H1 (cell line): ENCODE data around the gene TPRA1. TPM values are rescaled to one million over a fixed set of nuclear protein-coding genes. Genes with fewer than 3 reads are reported as not detected.
A peak's percentile ranks its signal among the peaks of the same experiment; 100 is the strongest.

ENCODE experiments used
- ATF2 ChIP-seq: IDR thresholded peaks from 2 replicates; pipeline ENCODE4 v1.6.1; 2012; ENCODE audit warnings: low read length, inconsistent platforms
- CTCF ChIP-seq, 3 experiments: IDR thresholded peaks; 1 replicate in 2 of 3; 2 replicates in 1 of 3; pipeline versions ENCODE4 v1.5.1 to v1.6.1; 2011; ENCODE audit warnings: low read length in 3 of 3, mild to moderate bottlenecking in 3 of 3, inconsistent platforms in 2 of 3, low read depth in 1 of 3, moderate library complexity in 1 of 3; ENCODE audit not compliant: insufficient read depth in 1 of 3; ENCODE audit errors: control extremely low read depth in 1 of 3
- EGR1 ChIP-seq: IDR thresholded peaks from 2 replicates; pipeline ENCODE4 v1.6.1; 2011; ENCODE audit warnings: low read depth, low read length, borderline replicate concordance
- KDM4A ChIP-seq: IDR thresholded peaks from one replicate; pipeline ENCODE4 v1.7.1; 2012; ENCODE audit warnings: low read depth, mild to moderate bottlenecking, moderate library complexity, low read length, inconsistent platforms; ENCODE audit not compliant: severe bottlenecking
- POLR2AphosphoS5 ChIP-seq: IDR thresholded peaks from 2 replicates; pipeline ENCODE4 v1.6.1; 2011; ENCODE audit warnings: low read depth, low read length
- SP1 ChIP-seq: IDR thresholded peaks from 2 replicates; pipeline ENCODE4 v1.6.1; 2011; ENCODE audit warnings: low read depth, low read length
- SP4 ChIP-seq: IDR thresholded peaks from 2 replicates; pipeline ENCODE4 v1.6.1; 2012; ENCODE audit warnings: low read length, inconsistent platforms
- SRF ChIP-seq: IDR thresholded peaks from 2 replicates; pipeline ENCODE4 v1.6.1; 2011; ENCODE audit warnings: mild to moderate bottlenecking, low read depth, low read length, moderate library complexity
- TAF7 ChIP-seq: optimal IDR thresholded peaks from 2 replicates; pipeline ENCODE3; 2011; ENCODE audit warnings: low read depth, mild to moderate bottlenecking, inconsistent platforms, low read length, moderate library complexity, borderline replicate concordance
- polyA plus RNA-seq, 7 experiments: library from polyadenylated mRNA; depleted of rRNA in 3 of 7; stranded (reverse) in 5 of 7; unstranded in 2 of 7; fragments of >200 nt in 5 of 7; fragments of 200-250 nt in 2 of 7; gene quantifications; 1 replicate in 5 of 7; 2 replicates in 1 of 7; 4 replicates in 1 of 7; pipeline versions ENCODE4 v1.2.1 to v1.2.3, GENCODE V29; 2011 to 2013; ENCODE audit warnings: missing spikeins in 2 of 7, mixed read lengths in 2 of 7
- total RNA-seq: library from RNA; stranded (reverse); fragmentation: NEBNext Ultra II Directional; extraction: Animal tissue kit (Norgen Biotek cat#: 25700); gene quantifications from 2 replicates; pipeline ENCODE4 v1.2.1, GENCODE V29; 2021

The TPRA1 gene
- total and polyA plus RNA-seq, 2 of the 8 experiments (the other 6 are each of a cell fraction or from before 2014, with no cell fraction given), result 18.8 to 38.5 TPM

- TF ChIP-seq CTCF (IDR thresholded peaks at IDR 0.05; ENCODE audit: control extremely low read depth in 1 of 3, insufficient read depth in 1 of 3, low read depth in 1 of 3, low read length in 3 of 3) (peak in 2 of 3 experiments; percentile 4 to 16; a peak in 2 of 4 replicates), TAF7 (no peak), EGR1 (0 out of 2 replicates have a peak, but pooled peaks have one; percentile 43), SP1 (peak; percentile 98), SRF (no peak), SP4 (peak; percentile 89; the same call in 1 of the 2 replicates), KDM4A (peak; percentile 47), POLR2AphosphoS5 (peak; percentile 59), ATF2 (no peak)
- TF ChIP-seq, all 59 proteins: peak for 19
Measured at GRCh38 chr3:127590593-127591465, at the start of gene TPRA1 (continued).
